Stimulated activated CD8-positive, alpha-beta memory T cell treated with anti-CD3 and anti-CD28 coated beads, Interleukin-12 subunit alpha, Interleukin-12 subunit beta, amount 100 ng/mL, for 24 hours (primary cell): Measurements from ENCODE around the gene TPK1.

ENCODE experiments used
- DNase-seq: peaks from one replicate; pipeline ENCODE4 v3.0.0-alpha.2; 2020; ENCODE audit errors: extremely low read depth

Gene TPK1

GRCh38 chr7:144408121-144408520, 427.7 kb downstream of the TPK1 start:
- DNase-seq, result no peak

GRCh38 chr7:144407266-144407931, 428.5 kb downstream of the TPK1 start:
- no peak for DNase-seq

- no peak for DNase-seq
Measured at GRCh38 chr7:144404946-144405345, 430.9 kb downstream of the TPK1 start.

- no peak for DNase-seq
Measured at GRCh38 chr7:144403649-144404061, 432.2 kb downstream of the TPK1 start, which contains the start of gene NOBOX. NOBOX (minus strand) TSS chr7:144403693.

GRCh38 chr7:144403102-144403501, 432.8 kb downstream of the TPK1 start:
- no peak for DNase-seq
